LNCaP clone FGC (cell line): ENCODE results near the gene PLEK.
"Not testable (repeated sequence)": the region's sequence is repeated elsewhere in the genome, so short reads cannot be mapped to it uniquely, and the experiment has no call there.

Experiments used
- DNase-seq: peaks from one replicate; pipeline ENCODE4 v3.0.0-alpha.2; 2011; ENCODE audit warnings: low read depth
- H3K4me3 ChIP-seq: 2 replicates; pipeline ENCODE4 v1.5.1; 2011; ENCODE audit warnings: mild to moderate bottlenecking, low read depth, low read length, control low read depth
- TF ChIP-seq, protein P1 (sequence below): IDR thresholded peaks from 2 replicates; pipeline ENCODE4 v1.5.1; 2012; ENCODE audit warnings: mild to moderate bottlenecking; ENCODE audit not compliant: control insufficient read depth, insufficient read depth; ENCODE audit errors: extremely low read depth

PLEK gene

DNA sequence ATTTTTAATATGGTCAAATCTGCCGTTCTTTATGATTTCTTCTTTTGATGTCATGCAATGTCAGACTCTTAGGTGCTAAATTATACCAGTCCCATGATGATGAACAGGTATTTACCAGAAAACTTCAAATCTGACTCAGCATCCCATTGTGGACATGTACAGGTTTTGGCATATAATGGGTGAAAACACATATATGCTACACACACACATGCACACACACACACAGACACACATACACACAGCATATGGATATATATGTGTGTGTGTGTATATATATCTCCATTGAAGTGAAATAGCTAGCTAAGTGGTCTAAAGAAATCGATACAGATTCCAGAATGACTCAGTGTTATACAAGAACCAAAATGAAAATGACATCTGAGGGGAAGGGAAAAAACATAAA, 7.4 kb downstream of the PLEK start:
- TF ChIP-seq, protein P1, sequence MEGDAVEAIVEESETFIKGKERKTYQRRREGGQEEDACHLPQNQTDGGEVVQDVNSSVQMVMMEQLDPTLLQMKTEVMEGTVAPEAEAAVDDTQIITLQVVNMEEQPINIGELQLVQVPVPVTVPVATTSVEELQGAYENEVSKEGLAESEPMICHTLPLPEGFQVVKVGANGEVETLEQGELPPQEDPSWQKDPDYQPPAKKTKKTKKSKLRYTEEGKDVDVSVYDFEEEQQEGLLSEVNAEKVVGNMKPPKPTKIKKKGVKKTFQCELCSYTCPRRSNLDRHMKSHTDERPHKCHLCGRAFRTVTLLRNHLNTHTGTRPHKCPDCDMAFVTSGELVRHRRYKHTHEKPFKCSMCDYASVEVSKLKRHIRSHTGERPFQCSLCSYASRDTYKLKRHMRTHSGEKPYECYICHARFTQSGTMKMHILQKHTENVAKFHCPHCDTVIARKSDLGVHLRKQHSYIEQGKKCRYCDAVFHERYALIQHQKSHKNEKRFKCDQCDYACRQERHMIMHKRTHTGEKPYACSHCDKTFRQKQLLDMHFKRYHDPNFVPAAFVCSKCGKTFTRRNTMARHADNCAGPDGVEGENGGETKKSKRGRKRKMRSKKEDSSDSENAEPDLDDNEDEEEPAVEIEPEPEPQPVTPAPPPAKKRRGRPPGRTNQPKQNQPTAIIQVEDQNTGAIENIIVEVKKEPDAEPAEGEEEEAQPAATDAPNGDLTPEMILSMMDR: no peak
- DNase-seq: no peak
- H3K4me3 ChIP-seq: no peak overlapping the region

DNA sequence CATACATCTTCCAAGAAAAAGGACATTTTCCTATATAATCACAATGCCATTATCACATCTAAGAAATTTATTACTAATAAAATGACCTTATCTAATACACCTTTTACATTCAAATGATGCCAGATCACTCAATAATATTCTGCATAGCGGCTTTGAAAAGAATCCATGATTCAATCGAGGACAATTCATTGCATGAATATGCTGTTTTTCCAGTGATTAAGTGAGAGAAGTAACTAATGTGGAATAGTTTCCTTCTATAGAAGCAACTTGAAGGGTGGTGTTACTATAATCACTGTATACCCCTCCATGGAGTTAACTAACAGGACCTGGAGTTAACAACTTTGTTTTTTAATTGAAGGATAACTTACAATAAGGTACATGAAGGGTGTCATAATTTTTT, 9.1 kb downstream of the PLEK start:
- H3K4me3 ChIP-seq: no peak overlapping the region
- TF ChIP-seq, protein P1: no peak
- no peak for DNase-seq

- TF ChIP-seq, protein P1: no peak
- no peak for DNase-seq
- no peak overlapping the region for H3K4me3 ChIP-seq
Observed at GRCh38 chr2:68375582-68375981, 10.5 kb downstream of the PLEK start.

DNA sequence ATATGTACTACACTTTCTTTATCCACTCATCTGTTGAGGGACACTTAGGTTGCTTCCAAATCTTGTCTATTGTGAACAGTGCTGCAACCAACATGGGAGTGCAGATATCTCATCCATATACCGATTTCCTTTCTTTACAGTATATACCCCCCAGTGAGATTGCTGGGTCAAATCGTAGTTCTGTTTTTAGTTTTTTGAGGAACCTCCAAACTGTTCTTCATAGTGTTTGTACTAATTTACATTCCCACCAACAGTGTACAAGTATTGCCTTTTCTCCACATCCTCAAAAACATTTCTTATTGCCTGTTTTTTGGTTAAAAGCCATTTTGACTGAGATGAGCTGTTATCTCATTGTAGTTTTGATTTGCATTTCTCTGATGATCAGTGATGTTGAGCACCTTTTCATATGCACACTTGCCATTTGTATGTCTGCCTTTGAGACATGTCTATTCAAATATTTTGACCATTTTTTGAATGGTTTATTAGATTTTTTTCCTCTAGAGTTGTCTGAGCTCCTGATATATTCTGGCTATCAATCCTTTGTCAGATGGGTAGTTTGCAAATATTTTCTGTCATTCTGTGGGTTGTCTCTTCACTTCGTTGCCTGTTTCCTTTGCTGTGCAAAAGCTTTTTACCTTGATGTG, 12.2 kb downstream of the PLEK start:
- H3K4me3 ChIP-seq: no peak overlapping the region
- DNase-seq: no peak
- TF ChIP-seq, protein P1: no peak

GRCh38 chr2:68378779-68379178, 13.7 kb downstream of the PLEK start:
- not testable (repeated sequence) for H3K4me3 ChIP-seq, DNase-seq

DNA sequence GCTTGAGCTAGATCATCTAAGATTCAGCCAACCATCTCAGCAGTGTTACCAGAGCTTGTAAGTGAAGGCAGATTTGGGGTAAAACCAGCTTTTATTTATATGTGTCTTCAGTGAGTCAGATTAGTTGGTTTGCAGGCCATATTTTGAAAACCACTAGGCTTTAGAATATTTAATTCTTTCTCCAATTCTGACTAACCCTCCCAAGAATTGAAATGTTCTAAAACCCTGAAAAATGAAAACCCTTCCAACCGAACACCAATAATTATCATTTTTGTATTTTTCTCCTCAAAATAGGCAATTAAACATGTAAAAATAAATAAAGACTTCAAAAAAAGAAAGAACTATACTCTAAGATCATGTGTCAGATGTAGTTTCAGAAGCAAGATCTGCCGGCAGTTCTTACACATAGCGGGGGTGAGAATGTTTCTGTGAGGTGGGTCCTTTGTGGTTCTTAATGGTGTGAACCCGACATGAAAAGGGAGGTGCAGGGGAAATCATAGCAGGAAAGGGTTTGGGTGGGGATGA, 14.2 kb downstream of the PLEK start:
- TF ChIP-seq, protein P1: no peak
- DNase-seq: no peak
- no peak overlapping the region for H3K4me3 ChIP-seq

DNA sequence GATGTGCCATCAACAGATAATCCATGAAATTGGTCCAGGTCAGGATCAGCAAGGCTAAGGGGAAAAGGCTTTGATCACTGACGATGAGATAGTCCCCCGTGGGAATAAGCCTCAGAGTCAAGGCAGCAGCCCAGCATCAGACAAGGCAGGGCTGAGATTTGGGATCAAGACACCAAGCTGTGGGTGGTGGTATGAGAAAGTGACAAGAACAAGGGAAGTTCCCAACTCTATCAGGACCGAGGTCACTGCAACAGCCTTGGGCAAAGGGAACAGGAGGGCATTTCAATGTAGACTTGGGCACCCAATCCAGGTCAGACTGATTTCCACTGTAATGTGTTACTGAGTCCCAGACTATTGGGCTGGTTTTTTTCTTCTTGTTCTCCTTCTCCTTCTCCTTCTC, 18.7 kb downstream of the PLEK start:
- no peak for DNase-seq
- no peak overlapping the region for H3K4me3 ChIP-seq
- TF ChIP-seq, protein P1: no peak
